Common myeloid progenitor, CD34-positive (primary cell): Measurements from ENCODE around the gene ENTPD2.

Experiments
- CTCF ChIA-PET: fragments of 350-600 bp; sonication (Branson Sonifier 250); formaldehyde crosslinking; loops from one replicate; lab custom pipeline; 2021; ENCODE audit warnings: antibody characterized with exemption; lab: Charles Lee
- POLR2A ChIA-PET: fragments of 350-600 bp; sonication (Branson Sonifier 250); formaldehyde crosslinking; loops from one replicate; lab custom pipeline; 2021; ENCODE audit warnings: antibody characterized with exemption; lab: Charles Lee
- DNase-seq, 3 donors: peaks; one replicate each; pipeline versions ENCODE4 v3.0.0 to v3.0.0-alpha.2; 2013
- H3K27ac ChIP-seq, 2 experiments: 1 replicate in 1 of 2; 2 replicates in 1 of 2; pipeline ENCODE4 v1.7.0; 2013; ENCODE audit warnings: inconsistent platforms in 2 of 2, low read length in 2 of 2, mild to moderate bottlenecking in 2 of 2, low read depth in 1 of 2, moderate library complexity in 1 of 2; ENCODE audit not compliant: severe bottlenecking in 2 of 2, insufficient read depth in 1 of 2, poor library complexity in 1 of 2
- H3K27me3 ChIP-seq, 5 experiments: replicated peaks in 2 of 5; 1 replicate in 3 of 5; 2 replicates in 2 of 5; pipeline versions ENCODE4 v1.6.1 to v1.7.0; 2013; ENCODE audit warnings: low read length in 4 of 5, mild to moderate bottlenecking in 2 of 5, moderate library complexity in 2 of 5, inconsistent platforms in 1 of 5; ENCODE audit not compliant: insufficient read depth in 5 of 5, control insufficient read depth in 4 of 5
- H3K36me3 ChIP-seq, 4 experiments: 1 replicate in 2 of 4; 2 replicates in 2 of 4; pipeline versions ENCODE4 v1.6.1 to v1.7.0; 2013; ENCODE audit warnings: low read length in 3 of 4, control low read depth in 1 of 4, mild to moderate bottlenecking in 1 of 4; ENCODE audit not compliant: control insufficient read depth in 4 of 4, insufficient read depth in 4 of 4
- H3K4me1 ChIP-seq, 4 experiments: 1 replicate in 3 of 4; 2 replicates in 1 of 4; pipeline versions ENCODE4 v1.6.1 to v1.7.1; 2013; ENCODE audit warnings: low read length in 3 of 4, mild to moderate bottlenecking in 3 of 4, control low read depth in 1 of 4, inconsistent platforms in 1 of 4, moderate library complexity in 1 of 4; ENCODE audit not compliant: control insufficient read depth in 4 of 4, insufficient read depth in 4 of 4; ENCODE audit errors: control extremely low read depth in 1 of 4
- H3K4me3 ChIP-seq, 7 experiments: 1 replicate in 4 of 7; 2 replicates in 3 of 7; pipeline versions ENCODE4 v1.5.1 to v1.7.0; 2013; ENCODE audit warnings: mild to moderate bottlenecking in 7 of 7, low read length in 6 of 7, moderate library complexity in 6 of 7, inconsistent platforms in 2 of 7, low read depth in 2 of 7, control low read depth in 1 of 7; ENCODE audit not compliant: insufficient read depth in 4 of 7, control insufficient read depth in 1 of 7; ENCODE audit errors: extremely low read depth in 1 of 7
- H3K9me3 ChIP-seq, 5 experiments: 1 replicate in 4 of 5; 2 replicates in 1 of 5; pipeline versions ENCODE4 v1.6.1 to v1.7.1; 2013; ENCODE audit warnings: low read length in 4 of 5, mild to moderate bottlenecking in 2 of 5, inconsistent platforms in 1 of 5, low read depth in 1 of 5, moderate library complexity in 1 of 5; ENCODE audit not compliant: control insufficient read depth in 4 of 5, insufficient read depth in 2 of 5; ENCODE audit errors: control extremely low read depth in 1 of 5
- WGBS: methylation state at CpG from one replicate; pipeline ENCODE4 v1.1.5; 2013; ENCODE audit not compliant: insufficient coverage; 5-methylcytosine and 5-hydroxymethylcytosine counted together

Gene ENTPD2

DNA sequence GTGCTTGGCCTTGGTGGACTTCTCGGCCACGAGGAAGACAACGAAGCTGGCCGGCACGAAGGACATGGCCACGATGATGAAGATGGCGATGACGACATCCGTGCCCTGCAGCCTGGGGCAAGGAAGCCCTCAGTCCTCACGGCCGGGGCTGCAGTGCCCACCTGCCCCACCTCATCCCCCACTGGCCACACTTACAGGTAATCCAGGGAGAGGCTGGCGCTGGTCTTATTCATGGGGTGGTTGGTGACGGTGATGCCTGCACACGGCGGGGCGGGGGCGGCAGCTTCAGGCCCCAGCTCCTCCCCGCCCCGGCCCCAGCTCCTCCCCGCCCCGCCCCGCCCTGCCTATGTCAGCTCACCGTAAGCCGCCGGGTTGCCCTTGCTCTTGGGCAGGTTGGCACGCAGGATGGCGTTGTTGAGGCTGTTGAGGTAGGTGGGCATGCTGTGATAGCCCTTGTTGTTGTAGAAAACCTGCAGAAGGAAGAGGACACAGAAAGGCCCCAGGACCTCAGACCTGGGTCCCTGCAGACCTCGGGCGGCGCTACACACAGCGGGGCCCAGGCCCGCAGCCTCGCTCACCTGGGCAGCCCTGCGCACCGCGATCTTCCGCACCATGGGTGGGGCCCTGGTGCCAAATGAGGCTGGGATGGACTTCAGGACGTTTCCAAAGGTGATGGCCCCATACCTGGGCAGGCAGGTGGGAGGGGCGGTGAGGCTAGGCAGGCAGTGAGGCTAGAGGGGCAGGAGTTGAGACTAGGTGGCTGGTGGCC is 41.8 kb downstream of the ENTPD2 start:
- ChIA-PET CTCF (interaction anchor here (0.9 kb wide), 1 partner anchor 13 kb away, joined by 4 read pairs; no protein-coding TSS in a partner anchor), POLR2A (no interaction called here)
- Histone ChIP-seq H3K36me3 (peaks cover 0 to 82% (median 41%) of the 10 kb centered on the region in 4 experiments), H3K27me3 (no peaks in the 10 kb centered on the region), H3K4me1 (no peaks in the 10 kb centered on the region), H3K9me3 (no peaks in the 10 kb centered on the region), H3K27ac (no peak overlapping the region), H3K4me3 (no peak overlapping the region)
- 99% methylated on average over 20 of the region's 39 CpGs for WGBS
- DNase-seq = no peak

DNA sequence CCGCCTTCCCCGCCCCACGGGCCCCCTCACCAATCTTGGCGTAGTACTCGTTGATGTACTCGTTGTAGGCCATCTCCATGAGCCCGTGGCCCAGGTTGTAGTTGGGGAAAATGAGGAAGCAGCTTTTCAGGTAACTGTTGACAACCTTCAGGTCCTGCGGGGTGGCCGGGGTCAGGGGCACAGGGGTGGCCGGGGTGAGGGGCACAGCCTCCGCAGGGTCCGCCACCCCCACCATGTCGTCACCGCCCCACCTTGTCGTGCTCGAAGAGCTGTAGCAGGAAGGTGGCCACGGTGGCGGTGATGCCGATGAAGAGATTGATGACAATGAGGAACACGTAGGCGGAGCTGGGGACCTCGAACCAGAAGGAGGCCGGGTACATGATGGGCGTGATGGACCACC is 42.7 kb downstream of the ENTPD2 start:
- Histone ChIP-seq H3K36me3 (peaks cover 0 to 73% (median 35%) of the 10 kb centered on the region in 4 experiments), H3K9me3 (no peaks in the 10 kb centered on the region), H3K27me3 (no peaks in the 10 kb centered on the region), H3K4me1 (peaks cover 0 to 9% (median 9%) of the 10 kb centered on the region in 4 experiments), H3K4me3 (no peak overlapping the region), H3K27ac (no peak overlapping the region)
- ChIA-PET CTCF (no interaction called here), POLR2A (interaction anchor here (0.5 kb wide), 1 partner anchor 220 kb away, joined by 3 read pairs; no protein-coding TSS in a partner anchor)
- no peak for DNase-seq
- WGBS = 96% methylated on average over 18 of the region's 24 CpGs

GRCh38 chr9:137009938-137010732 is 43.7 kb downstream of the ENTPD2 start:
- WGBS = 98% methylated on average over 45 of the region's 49 CpGs
- H3K27me3 ChIP-seq = no peaks in the 10 kb centered on the region
- no peak overlapping the region for H3K4me3 ChIP-seq
- H3K9me3 ChIP-seq = no peaks in the 10 kb centered on the region
- H3K36me3 ChIP-seq = peaks cover 0 to 64% (median 30%) of the 10 kb centered on the region in 4 experiments
- POLR2A ChIA-PET = no interaction called here
- CTCF ChIA-PET = no interaction called here
- no peak for DNase-seq
- peaks cover 0 to 17% (median 15%) of the 10 kb centered on the region in 4 experiments for H3K4me1 ChIP-seq
- H3K27ac ChIP-seq = no peak overlapping the region

- no peak for DNase-seq
- H3K27ac ChIP-seq = no peak overlapping the region
- H3K4me1 ChIP-seq = peaks cover 0 to 17% (median 15%) of the 10 kb centered on the region in 4 experiments
- ChIA-PET POLR2A (interaction anchor here (1.5 kb wide), 1 partner anchor 10 kb away, joined by 3 read pairs; no protein-coding TSS in a partner anchor), CTCF (no interaction called here)
- WGBS = 98% methylated on average over 8 of the region's 18 CpGs
- H3K27me3 ChIP-seq = no peaks in the 10 kb centered on the region
- peaks cover 0 to 54% (median 26%) of the 10 kb centered on the region in 4 experiments for H3K36me3 ChIP-seq
- H3K9me3 ChIP-seq = no peaks in the 10 kb centered on the region
- no peak overlapping the region for H3K4me3 ChIP-seq
Observed at GRCh38 chr9:137009217-137009616, 44.6 kb downstream of the ENTPD2 start.

DNA sequence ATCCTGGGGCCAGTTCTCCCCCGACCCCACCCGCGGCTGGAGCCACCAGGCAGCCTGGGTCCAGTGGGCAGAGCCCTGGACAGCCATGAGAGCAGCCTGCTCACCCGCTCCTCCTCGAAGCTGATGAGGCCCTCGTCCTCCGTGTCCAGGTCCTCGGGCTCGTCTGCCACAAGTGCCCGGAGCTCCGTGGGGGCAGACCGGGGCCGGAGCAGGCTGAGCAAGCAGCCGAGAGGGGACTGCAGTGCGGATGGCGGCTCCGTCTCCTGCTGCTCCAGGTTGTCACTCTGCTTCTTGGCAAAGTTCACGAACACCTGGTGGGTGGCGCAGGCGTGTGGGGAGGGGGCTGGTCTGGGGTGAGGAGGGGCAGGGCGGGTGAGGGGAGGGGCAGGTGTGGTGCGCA is 45.5 kb downstream of the ENTPD2 start:
- no peak overlapping the region for H3K27ac ChIP-seq
- POLR2A ChIA-PET = interaction anchor here (1.5 kb wide), 1 partner anchor 11 kb away, joined by 3 read pairs; no protein-coding TSS in a partner anchor
- WGBS = 90% methylated on average over 17 of the region's 22 CpGs
- H3K9me3 ChIP-seq = no peaks in the 10 kb centered on the region
- no peak for DNase-seq
- H3K27me3 ChIP-seq = no peaks in the 10 kb centered on the region
- no peak overlapping the region for H3K4me3 ChIP-seq
- H3K4me1 ChIP-seq = peaks cover 0 to 17% (median 15%) of the 10 kb centered on the region in 4 experiments
- peaks cover 0 to 45% (median 20%) of the 10 kb centered on the region in 4 experiments for H3K36me3 ChIP-seq
- CTCF ChIA-PET = no interaction called here

- Histone ChIP-seq H3K27me3 (no peaks in the 10 kb centered on the region), H3K27ac (no peak overlapping the region), H3K4me1 (peaks cover 0 to 17% (median 15%) of the 10 kb centered on the region in 4 experiments), H3K9me3 (no peaks in the 10 kb centered on the region), H3K4me3 (no peak overlapping the region), H3K36me3 (peaks cover 0 to 42% (median 17%) of the 10 kb centered on the region in 4 experiments)
- ChIA-PET CTCF (interaction anchor here (1.3 kb wide), 1 partner anchor 22 kb away, joined by 4 read pairs; no protein-coding TSS in a partner anchor), POLR2A (interaction anchor here (1.5 kb wide), 1 partner anchor 11 kb away, joined by 3 read pairs; no protein-coding TSS in a partner anchor)
- no peak for DNase-seq
- WGBS = 96% methylated on average over 13 of the region's 13 CpGs
Observed at GRCh38 chr9:137007816-137008270, 46.0 kb downstream of the ENTPD2 start.
